Keratinocyte (primary cell): Measurements from ENCODE around the gene SLC37A1. TPM values are rescaled to one million over a fixed set of nuclear protein-coding genes. Genes with fewer than 3 reads are reported as not detected.

Experiments
- DNase-seq: peaks from one replicate; pipeline ENCODE4 v3.0.0-alpha.2; 2011; ENCODE audit warnings: low read depth, missing footprints, low spot score
- FAIRE-seq: peaks from 2 replicates; lab custom pipeline; 2011; peaks lifted over from hg19 to GRCh38; lab: Jason Lieb, UNC
- H2AFZ ChIP-seq: 2 replicates; pipeline ENCODE4 v1.6.0; 2012; ENCODE audit warnings: low read length, control low read depth, inconsistent platforms; ENCODE audit not compliant: control insufficient read depth
- H3K27ac ChIP-seq: 2 replicates; pipeline ENCODE4 v1.5.1; 2011; ENCODE audit warnings: low read length; ENCODE audit not compliant: control insufficient read depth, insufficient read depth
- H3K27me3 ChIP-seq: 3 replicates; pipeline ENCODE4 v1.6.0; 2011; ENCODE audit warnings: low read length; ENCODE audit not compliant: control insufficient read depth, insufficient read depth; ENCODE audit errors: extremely low read depth
- H3K36me3 ChIP-seq, 2 experiments: 2 replicates in 1 of 2; 3 replicates in 1 of 2; pipeline ENCODE4 v1.5.1; 2011; ENCODE audit warnings: low read length in 2 of 2, mild to moderate bottlenecking in 1 of 2; ENCODE audit not compliant: control insufficient read depth in 2 of 2, insufficient read depth in 2 of 2; ENCODE audit errors: extremely low read depth in 1 of 2
- H3K4me1 ChIP-seq: 3 replicates; pipeline ENCODE4 v1.5.1; 2011; ENCODE audit warnings: low read length; ENCODE audit not compliant: control insufficient read depth, insufficient read depth; ENCODE audit errors: extremely low read depth
- H3K4me2 ChIP-seq: 3 replicates; pipeline ENCODE4 v1.6.0; 2011; ENCODE audit warnings: low read depth, low read length; ENCODE audit not compliant: control insufficient read depth, insufficient read depth; ENCODE audit errors: extremely low read depth
- H3K4me3 ChIP-seq, 3 experiments: fragments of 200-600 bp in 1 of 3; sonication (generic) in 1 of 3; 2 replicates in 2 of 3; 3 replicates in 1 of 3; pipeline ENCODE4 v1.5.1; 2011 to 2016; ENCODE audit warnings: low read length in 3 of 3, mild to moderate bottlenecking in 3 of 3, control low read depth in 2 of 3, inconsistent platforms in 1 of 3, low read depth in 1 of 3, mixed read lengths in 1 of 3, mixed run types in 1 of 3, moderate library complexity in 1 of 3; ENCODE audit not compliant: control insufficient read depth in 2 of 3, insufficient read depth in 2 of 3; ENCODE audit errors: extremely low read depth in 1 of 3
- H3K79me2 ChIP-seq: 2 replicates; pipeline ENCODE4 v1.6.0; 2012; ENCODE audit warnings: low read length; ENCODE audit not compliant: control insufficient read depth, insufficient read depth
- H3K9ac ChIP-seq: 3 replicates; pipeline ENCODE4 v1.6.0; 2011; ENCODE audit warnings: low read length; ENCODE audit not compliant: control insufficient read depth, insufficient read depth; ENCODE audit errors: extremely low read depth
- H3K9me1 ChIP-seq: 3 replicates; pipeline ENCODE4 v1.6.0; 2011; ENCODE audit warnings: low read length; ENCODE audit not compliant: control insufficient read depth, insufficient read depth; ENCODE audit errors: extremely low read depth
- H3K9me3 ChIP-seq: 2 replicates; pipeline ENCODE4 v1.5.1; 2012; ENCODE audit warnings: low read depth, low read length; ENCODE audit not compliant: control insufficient read depth
- H4K20me1 ChIP-seq: 3 replicates; pipeline ENCODE4 v1.6.0; 2011; ENCODE audit warnings: low read length; ENCODE audit not compliant: control insufficient read depth, insufficient read depth; ENCODE audit errors: extremely low read depth
- EZH2 ChIP-seq: IDR thresholded peaks from one replicate; pipeline ENCODE4 v1.6.1; 2012; ENCODE audit warnings: inconsistent platforms, mild to moderate bottlenecking, low read length, moderate library complexity
- dilution Hi-C: fragments of 300-500 bp; cut with MboI; formaldehyde crosslinking; loops from one replicate; pipeline ENCODE4 v1.7.0; 2020; ENCODE audit warnings: low sequenced_read_pairs; ENCODE audit not compliant: extremely low pct_ligation_motif_present
- polyA plus RNA-seq, 5 experiments: library from polyadenylated mRNA; depleted of rRNA in 3 of 5; stranded (reverse) in 3 of 5; stranded (forward) in 1 of 5; unstranded in 1 of 5; fragments of >200 nt; gene quantifications; 1 replicate in 1 of 5; 2 replicates in 3 of 5; 3 replicates in 1 of 5; pipeline versions ENCODE4 v1.2.1 to v1.2.3, GENCODE V29; 2011 to 2012; ENCODE audit warnings: missing spikeins in 2 of 5, low read depth in 1 of 5, low replicate concordance in 1 of 5
- TF ChIP-seq, protein P1 (sequence below), 3 experiments: IDR thresholded peaks in 1 of 3; conservative IDR thresholded peaks in 1 of 3; optimal IDR thresholded peaks in 1 of 3; 2 replicates in 2 of 3; 3 replicates in 1 of 3; pipeline versions ENCODE3 to v1.5.1; 2011; ENCODE audit warnings: low read length in 3 of 3, mild to moderate bottlenecking in 3 of 3, moderate library complexity in 2 of 3, control low read depth in 1 of 3, inconsistent platforms in 1 of 3; ENCODE audit not compliant: insufficient read depth in 2 of 3; ENCODE audit errors: extremely low read depth in 1 of 3

The SLC37A1 gene
- polyA plus RNA-seq, 1 donor (not counting 4 experiments of a cell fraction or from before 2014, with no cell fraction given): 4.1 TPM

DNA sequence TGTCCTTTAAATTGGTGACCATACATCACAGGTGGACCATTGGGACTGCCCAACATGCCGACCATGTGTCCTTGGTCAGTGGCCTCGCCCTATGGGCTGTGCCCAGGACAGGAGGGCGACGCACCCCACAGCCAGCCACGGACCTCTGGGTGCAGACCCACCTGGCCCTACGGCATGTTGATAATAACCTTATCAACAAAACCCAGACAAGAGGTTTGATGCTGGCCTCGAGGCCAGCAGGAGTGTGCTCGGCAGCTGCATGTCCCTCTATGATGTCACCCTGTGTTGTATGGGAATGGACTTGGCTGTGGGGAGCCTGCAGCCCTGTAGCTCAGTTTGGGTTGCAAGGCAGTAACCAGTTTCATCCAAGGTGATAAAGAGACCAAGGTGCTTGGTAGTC lies 32.1 kb downstream of the SLC37A1 start:
- dilution Hi-C loops: no loop called here
- Histone ChIP-seq H3K79me2 (no peaks in the 10 kb centered on the region), H3K4me3 (no peak overlapping the region), H3K27ac (no peak overlapping the region), H3K4me1 (no peaks in the 10 kb centered on the region), H3K9me3 (no peaks in the 10 kb centered on the region), H3K27me3 (no peaks in the 10 kb centered on the region), H2AFZ (no peak overlapping the region), H4K20me1 (no peaks in the 10 kb centered on the region), H3K9ac (no peak overlapping the region), H3K9me1 (no peaks in the 10 kb centered on the region), H3K4me2 (no peak overlapping the region), H3K36me3 (peaks cover 0 to 11% of the 10 kb centered on the region in 2 experiments)
- no peak for TF ChIP-seq EZH2
- TF ChIP-seq, protein P1, sequence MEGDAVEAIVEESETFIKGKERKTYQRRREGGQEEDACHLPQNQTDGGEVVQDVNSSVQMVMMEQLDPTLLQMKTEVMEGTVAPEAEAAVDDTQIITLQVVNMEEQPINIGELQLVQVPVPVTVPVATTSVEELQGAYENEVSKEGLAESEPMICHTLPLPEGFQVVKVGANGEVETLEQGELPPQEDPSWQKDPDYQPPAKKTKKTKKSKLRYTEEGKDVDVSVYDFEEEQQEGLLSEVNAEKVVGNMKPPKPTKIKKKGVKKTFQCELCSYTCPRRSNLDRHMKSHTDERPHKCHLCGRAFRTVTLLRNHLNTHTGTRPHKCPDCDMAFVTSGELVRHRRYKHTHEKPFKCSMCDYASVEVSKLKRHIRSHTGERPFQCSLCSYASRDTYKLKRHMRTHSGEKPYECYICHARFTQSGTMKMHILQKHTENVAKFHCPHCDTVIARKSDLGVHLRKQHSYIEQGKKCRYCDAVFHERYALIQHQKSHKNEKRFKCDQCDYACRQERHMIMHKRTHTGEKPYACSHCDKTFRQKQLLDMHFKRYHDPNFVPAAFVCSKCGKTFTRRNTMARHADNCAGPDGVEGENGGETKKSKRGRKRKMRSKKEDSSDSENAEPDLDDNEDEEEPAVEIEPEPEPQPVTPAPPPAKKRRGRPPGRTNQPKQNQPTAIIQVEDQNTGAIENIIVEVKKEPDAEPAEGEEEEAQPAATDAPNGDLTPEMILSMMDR (optimal IDR thresholded peaks at IDR 0.05 in 1 of 3, IDR thresholded peaks at IDR 0.05 in 1 of 3, conservative IDR thresholded peaks at IDR 0.05 in 1 of 3; ENCODE audit: extremely low read depth in 1 of 3, insufficient read depth in 2 of 3, low read length in 3 of 3): no peak
- DNase-seq (no peak), FAIRE-seq (no peak)

- TF ChIP-seq, protein P1 (optimal IDR thresholded peaks at IDR 0.05 in 1 of 3, IDR thresholded peaks at IDR 0.05 in 1 of 3, conservative IDR thresholded peaks at IDR 0.05 in 1 of 3; ENCODE audit: extremely low read depth in 1 of 3, insufficient read depth in 2 of 3, low read length in 3 of 3): no peak
- TF ChIP-seq EZH2: no peak
- H2AFZ ChIP-seq: no peak overlapping the region
- no peaks in the 10 kb centered on the region for H3K79me2 ChIP-seq
- H3K9me1 ChIP-seq: no peaks in the 10 kb centered on the region
- no peak overlapping the region for H3K9ac ChIP-seq
- no peak for DNase-seq
- peaks cover 0 to 11% of the 10 kb centered on the region in 2 experiments for H3K36me3 ChIP-seq
- dilution Hi-C loops: no loop called here
- H3K4me3 ChIP-seq: no peak overlapping the region
- H3K4me1 ChIP-seq: no peaks in the 10 kb centered on the region
- H3K27me3 ChIP-seq: no peaks in the 10 kb centered on the region
- H3K9me3 ChIP-seq: no peaks in the 10 kb centered on the region
- FAIRE-seq: no peak
- no peaks in the 10 kb centered on the region for H4K20me1 ChIP-seq
- no peak overlapping the region for H3K4me2 ChIP-seq
- H3K27ac ChIP-seq: no peak overlapping the region
Observed at GRCh38 chr21:42546433-42546832, 32.8 kb downstream of the SLC37A1 start.
